ENCODE measurements around the gene OR52E4. TPM values are rescaled to one million over a fixed set of nuclear protein-coding genes. Genes with fewer than 3 reads are reported as not detected.

OR52E4 gene
- total and polyA plus RNA-seq, 2 donors (not counting 3 experiments of a cell fraction or from before 2014, with no cell fraction given) = not detected

GRCh38 chr11:5841797-5842196 is 38.6 kb upstream of the OR52E4 start, which contains the start of gene OR52E6:
TSS of gene OR52E6 (minus strand) at chr11:5841897. CDS start at chr11:5841897, 0 bp downstream.
- dilution Hi-C loops (cut with MboI; ENCODE audit: extremely low pct_ligation_motif_present, low sequenced_read_pairs) = no loop called here
- FAIRE-seq = no peak
- no TSS peak for BruUV-seq (replicated peaks)

More at GRCh38 chr11:5841797-5842196, 38.6 kb upstream of the OR52E4 start, which contains the start of gene OR52E6:
- CTCF ChIA-PET = no interaction called here
- Histone ChIP-seq H3K4me1 (ENCODE audit: control insufficient read depth, extremely low read depth, insufficient read depth, low read length) (no peaks in the 10 kb centered on the region), H3K9ac (replicated peaks; ENCODE audit: extremely low read depth, insufficient read depth, low read length) (no peak within 1 kb of the TSS), H3K9me1 (replicated peaks; ENCODE audit: control insufficient read depth, extremely low read depth, insufficient read depth, low read length) (no peaks in the 10 kb centered on the region), H3K4me2 (ENCODE audit: insufficient read depth, low read length) (no peak within 1 kb of the TSS), H3K9me3 (replicated peaks; ENCODE audit: control insufficient read depth, insufficient read depth, low read length) (no peaks in the 10 kb centered on the region), H4K20me1 (replicated peaks; ENCODE audit: control insufficient read depth, extremely low read depth, insufficient read depth, low read length) (no peaks in the 10 kb centered on the region), H2AFZ (ENCODE audit: low read depth, low read length) (no peak within 1 kb of the TSS), H3K4me3 (replicated peaks in 1 of 3; ENCODE audit: insufficient read depth in 1 of 3, low read depth in 1 of 3, low read length in 3 of 3) (no peak within 1 kb of the TSS), H3K36me3 (ENCODE audit: control insufficient read depth in 2 of 2, extremely low read depth in 1 of 2, insufficient read depth in 2 of 2, low read length in 2 of 2) (no peaks in the 10 kb centered on the region), H3K27ac (ENCODE audit: insufficient read depth, low read depth, low read length) (no peak within 1 kb of the TSS), H3K27me3 (ENCODE audit: control insufficient read depth in 2 of 2, insufficient read depth in 2 of 2, low read length in 2 of 2) (no peaks in the 10 kb centered on the region), H3K79me2 (ENCODE audit: control insufficient read depth, insufficient read depth, low read length) (no peaks in the 10 kb centered on the region)
- intact Hi-C loops (cut with micrococcal nuclease) = no loop called here
- TF ChIP-seq POLR2AphosphoS5 (IDR thresholded peaks at IDR 0.05; ENCODE audit: insufficient read depth, low read depth, low read length) (no peak), MAX (IDR thresholded peaks at IDR 0.05; ENCODE audit: insufficient read depth, insufficient read length) (no peak), EZH2 (IDR thresholded peaks at IDR 0.05; ENCODE audit: borderline replicate concordance, low read depth, low read length, severe bottlenecking) (no peak), FOS (IDR thresholded peaks at IDR 0.05; ENCODE audit: borderline replicate concordance, insufficient read depth, low read length) (no peak), MYC (IDR thresholded peaks at IDR 0.05; ENCODE audit: low read depth, low read length) (no peak), GATA2 (IDR thresholded peaks at IDR 0.05; ENCODE audit: insufficient read depth, insufficient read length, low read depth, low read length) (no peak), POLR2A (IDR thresholded peaks at IDR 0.05; ENCODE audit: low read depth, low read length) (no peak), CTCF (IDR thresholded peaks at IDR 0.05; ENCODE audit: extremely low read depth in 1 of 2, insufficient read depth in 1 of 2, low read depth in 1 of 2, low read length in 2 of 2) (no peak), JUN (IDR thresholded peaks at IDR 0.05; ENCODE audit: borderline replicate concordance, insufficient read depth, insufficient read length, low read depth) (no peak)
- DNase-seq (ENCODE audit: low read depth, low spot score) = no peak
- POLR2A ChIA-PET = no interaction called here
